Upper lobe of right lung (tissue), 1 donor: Measurements from ENCODE around the gene HDAC9. TPM values are rescaled to one million over a fixed set of nuclear protein-coding genes. Genes with fewer than 3 reads are reported as not detected.

Source experiments
- ATAC-seq: fragments of 200-7000 bp; cut with Tn5 transposase; one replicate; pipeline ENCODE4 v1.9.1; 2020; ENCODE audit warnings: mild to moderate bottlenecking, moderate library complexity
- DNase-seq: peaks from one replicate; pipeline ENCODE4 v3.0.0-alpha.2; 2020
- H3K27ac ChIP-seq: fragments of 200-600 bp; one replicate; pipeline ENCODE4 v1.8.0; 2022
- H3K27me3 ChIP-seq: fragments of 200-600 bp; one replicate; pipeline ENCODE4 v1.8.0; 2022; ENCODE audit warnings: mild to moderate bottlenecking
- H3K36me3 ChIP-seq: fragments of 200-600 bp; one replicate; pipeline ENCODE4 v1.8.0; 2022
- H3K4me1 ChIP-seq: fragments of 200-600 bp; one replicate; pipeline ENCODE4 v1.8.0; 2022
- H3K4me3 ChIP-seq: fragments of 200-600 bp; one replicate; pipeline ENCODE4 v1.8.0; 2022; ENCODE audit warnings: mild to moderate bottlenecking
- H3K9me3 ChIP-seq: fragments of 200-600 bp; one replicate; pipeline ENCODE4 v1.8.0; 2022
- intact Hi-C: fragments of 100-400 bp; cut with DNase I; formaldehyde crosslinking; loops from one replicate; pipeline ENCODE4 v1.11.0; 2022
- total RNA-seq: library from RNA; stranded (reverse); fragmentation: NEBNext Ultra II Directional; extraction: Animal tissue kit (Norgen Biotek cat#: 25700); gene quantifications from one replicate; pipeline ENCODE4 v1.2.1, GENCODE V29; 2021
- TF ChIP-seq, protein P1 (sequence below): fragments of 200-600 bp; IDR thresholded peaks from one replicate; pipeline ENCODE4 v1.8.0; 2022; ENCODE audit warnings: antibody characterized with exemption
- donor health status: DM: no; HTN: yes; CAD: no; lungs with severe emphysema.

The HDAC9 gene
- total RNA-seq, 1 donor from 2014 or later: 52.4 TPM

GRCh38 chr7:18535810-18536415 is 40.4 kb downstream of the HDAC9 start:
- DNase-seq (no peak), ATAC-seq (no peak)
- Histone ChIP-seq H3K36me3 (no peaks in the 10 kb centered on the region), H3K27me3 (no peaks in the 10 kb centered on the region), H3K4me3 (no peak overlapping the region), H3K9me3 (no peaks in the 10 kb centered on the region), H3K27ac (no peak overlapping the region), H3K4me1 (no peaks in the 10 kb centered on the region)
- intact Hi-C loops: no loop called here
- TF ChIP-seq, protein P1, sequence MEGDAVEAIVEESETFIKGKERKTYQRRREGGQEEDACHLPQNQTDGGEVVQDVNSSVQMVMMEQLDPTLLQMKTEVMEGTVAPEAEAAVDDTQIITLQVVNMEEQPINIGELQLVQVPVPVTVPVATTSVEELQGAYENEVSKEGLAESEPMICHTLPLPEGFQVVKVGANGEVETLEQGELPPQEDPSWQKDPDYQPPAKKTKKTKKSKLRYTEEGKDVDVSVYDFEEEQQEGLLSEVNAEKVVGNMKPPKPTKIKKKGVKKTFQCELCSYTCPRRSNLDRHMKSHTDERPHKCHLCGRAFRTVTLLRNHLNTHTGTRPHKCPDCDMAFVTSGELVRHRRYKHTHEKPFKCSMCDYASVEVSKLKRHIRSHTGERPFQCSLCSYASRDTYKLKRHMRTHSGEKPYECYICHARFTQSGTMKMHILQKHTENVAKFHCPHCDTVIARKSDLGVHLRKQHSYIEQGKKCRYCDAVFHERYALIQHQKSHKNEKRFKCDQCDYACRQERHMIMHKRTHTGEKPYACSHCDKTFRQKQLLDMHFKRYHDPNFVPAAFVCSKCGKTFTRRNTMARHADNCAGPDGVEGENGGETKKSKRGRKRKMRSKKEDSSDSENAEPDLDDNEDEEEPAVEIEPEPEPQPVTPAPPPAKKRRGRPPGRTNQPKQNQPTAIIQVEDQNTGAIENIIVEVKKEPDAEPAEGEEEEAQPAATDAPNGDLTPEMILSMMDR: no peak

DNA sequence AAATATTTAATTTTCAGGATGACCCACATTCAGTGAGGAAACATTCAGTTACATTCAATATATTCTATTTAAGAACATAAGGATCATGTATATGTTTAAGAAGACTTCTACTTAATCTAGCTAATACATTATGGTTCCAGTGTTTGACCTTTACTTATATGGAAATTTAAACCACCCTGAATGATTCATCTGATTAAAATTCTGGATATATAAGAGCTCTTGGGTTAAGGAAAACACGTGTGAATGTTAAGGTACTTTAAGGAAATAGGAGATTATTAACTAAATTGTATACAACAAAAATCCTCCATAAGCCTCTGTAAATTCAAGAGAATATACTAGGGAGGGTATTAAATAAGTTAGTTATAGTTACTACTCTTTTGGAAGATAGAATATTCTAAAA is 40.9 kb downstream of the HDAC9 start:
- intact Hi-C loops: no loop called here
- Histone ChIP-seq H3K4me1 (no peaks in the 10 kb centered on the region), H3K36me3 (no peaks in the 10 kb centered on the region), H3K27ac (no peak overlapping the region), H3K4me3 (no peak overlapping the region), H3K27me3 (no peaks in the 10 kb centered on the region), H3K9me3 (no peaks in the 10 kb centered on the region)
- no peak for DNase-seq
- no peak for ATAC-seq
- TF ChIP-seq, protein P1: no peak

DNA sequence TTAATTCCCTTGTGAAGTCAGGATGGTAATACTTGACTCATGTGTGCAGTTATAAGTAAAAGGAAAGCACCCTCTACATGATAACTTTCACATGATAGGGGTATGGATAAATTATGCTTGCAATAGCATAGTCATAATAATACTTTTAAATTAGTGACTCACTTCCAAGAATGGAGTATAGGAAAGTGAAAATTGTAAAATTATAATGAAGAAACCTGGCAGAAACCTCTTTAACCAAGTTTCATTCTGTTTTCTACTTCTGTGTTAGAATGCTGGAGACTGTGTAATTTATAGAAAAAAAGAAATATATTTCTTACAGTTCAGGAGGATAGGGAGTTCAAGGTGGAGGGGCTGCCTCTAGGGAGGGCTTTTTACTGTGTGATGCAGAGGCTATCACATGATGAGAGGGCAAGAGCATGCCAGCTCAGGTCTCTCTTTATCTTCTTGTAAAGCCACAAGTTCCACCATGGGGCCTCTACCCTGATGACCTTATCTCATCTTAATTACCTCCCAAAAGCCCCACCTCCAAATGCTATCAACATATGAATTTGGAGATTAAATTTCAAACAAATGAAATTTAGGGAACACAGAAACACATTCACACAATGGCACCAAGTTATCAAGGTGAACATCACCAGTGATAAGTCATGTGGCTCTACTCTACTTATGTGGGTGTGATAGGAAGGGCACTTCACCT is 43.2 kb downstream of the HDAC9 start:
- TF ChIP-seq, protein P1: no peak
- intact Hi-C loops: no loop called here
- DNase-seq (no peak), ATAC-seq (no peak)
- Histone ChIP-seq H3K4me3 (no peak overlapping the region), H3K36me3 (no peaks in the 10 kb centered on the region), H3K27me3 (no peaks in the 10 kb centered on the region), H3K9me3 (no peaks in the 10 kb centered on the region), H3K4me1 (no peaks in the 10 kb centered on the region), H3K27ac (no peak overlapping the region)

- Histone ChIP-seq H3K27ac (no peak overlapping the region), H3K4me1 (no peaks in the 10 kb centered on the region), H3K36me3 (no peaks in the 10 kb centered on the region), H3K4me3 (no peak overlapping the region), H3K9me3 (no peaks in the 10 kb centered on the region), H3K27me3 (no peaks in the 10 kb centered on the region)
- no peak for DNase-seq
- ATAC-seq: no peak
- intact Hi-C loops: no loop called here
- TF ChIP-seq, protein P1: no peak
These were observed 44.8 kb downstream of the HDAC9 start for GRCh38 chr7:18540396-18540795.

GRCh38 chr7:18541181-18541870 is 45.8 kb downstream of the HDAC9 start:
- TF ChIP-seq, protein P1: no peak
- peak; percentile 42 for ATAC-seq
- intact Hi-C loops: no loop called here
- H3K9me3 ChIP-seq: no peaks in the 10 kb centered on the region
- H3K4me3 ChIP-seq: no peak overlapping the region
- H3K4me1 ChIP-seq: no peaks in the 10 kb centered on the region
- no peak overlapping the region for H3K27ac ChIP-seq
- no peaks in the 10 kb centered on the region for H3K36me3 ChIP-seq
- H3K27me3 ChIP-seq: no peaks in the 10 kb centered on the region
- no peak for DNase-seq
